Stimulated activated CD4-positive, alpha-beta T cell treated with anti-CD3 and anti-CD28 coated beads, Interleukin-15, amount 100 ng/mL, for 24 hours (primary cell): ENCODE results near the gene ATXN10.

ENCODE experiments used
- DNase-seq: peaks from one replicate; pipeline ENCODE4 v3.0.0-alpha.2; 2020

Gene ATXN10

DNA sequence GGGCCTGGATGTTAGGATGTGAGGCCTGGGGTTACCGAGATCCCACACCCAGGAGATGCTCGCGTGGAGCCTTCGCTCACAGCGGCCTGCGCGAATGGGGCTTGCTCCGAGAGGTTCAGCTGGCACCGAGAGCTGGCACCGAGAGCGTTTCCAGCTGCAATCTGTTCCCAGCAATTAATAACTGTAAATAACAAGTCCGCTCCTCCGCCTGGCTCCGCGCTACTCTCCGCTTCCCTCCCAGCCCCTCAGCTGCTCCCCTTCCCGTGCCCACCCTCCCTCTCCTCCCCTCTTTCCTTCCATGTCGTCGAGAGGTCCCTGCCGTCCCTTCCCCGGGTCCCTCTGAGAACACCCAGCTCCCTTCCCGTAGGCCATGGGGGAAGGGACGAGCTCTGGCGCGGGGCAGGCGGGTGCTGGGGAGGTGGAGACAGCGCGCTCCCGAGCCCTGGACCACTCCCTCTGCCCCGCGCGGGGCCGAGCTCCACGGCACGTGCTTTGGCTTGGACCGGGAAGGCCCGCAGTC is 194.6 kb downstream of the ATXN10 start:
- DNase-seq, result no peak

DNA sequence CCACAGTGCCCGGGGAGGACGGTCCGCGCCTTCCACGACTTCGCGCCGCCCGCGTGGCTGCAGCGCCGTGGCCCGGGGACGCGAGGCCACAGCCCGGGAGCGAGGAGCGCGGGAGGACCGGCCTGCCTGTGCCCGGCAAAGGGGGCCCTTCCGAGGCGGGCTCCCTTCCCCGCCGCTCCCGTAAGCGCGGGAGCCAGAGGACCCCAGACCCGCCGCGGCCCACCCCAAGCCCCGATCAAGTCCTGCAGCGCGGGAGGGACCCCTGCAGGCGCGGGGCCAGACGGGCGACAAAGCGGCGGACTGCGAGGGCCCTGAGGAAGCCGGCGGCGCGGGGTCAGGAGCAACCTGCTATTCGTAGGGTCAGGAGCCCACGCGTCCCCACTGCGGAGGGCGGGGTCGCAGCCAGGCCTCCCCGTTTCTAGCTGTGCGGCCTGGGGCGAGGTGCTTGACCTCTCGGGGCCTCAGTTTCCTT is 195.0 kb downstream of the ATXN10 start:
- DNase-seq, result no peak

DNA sequence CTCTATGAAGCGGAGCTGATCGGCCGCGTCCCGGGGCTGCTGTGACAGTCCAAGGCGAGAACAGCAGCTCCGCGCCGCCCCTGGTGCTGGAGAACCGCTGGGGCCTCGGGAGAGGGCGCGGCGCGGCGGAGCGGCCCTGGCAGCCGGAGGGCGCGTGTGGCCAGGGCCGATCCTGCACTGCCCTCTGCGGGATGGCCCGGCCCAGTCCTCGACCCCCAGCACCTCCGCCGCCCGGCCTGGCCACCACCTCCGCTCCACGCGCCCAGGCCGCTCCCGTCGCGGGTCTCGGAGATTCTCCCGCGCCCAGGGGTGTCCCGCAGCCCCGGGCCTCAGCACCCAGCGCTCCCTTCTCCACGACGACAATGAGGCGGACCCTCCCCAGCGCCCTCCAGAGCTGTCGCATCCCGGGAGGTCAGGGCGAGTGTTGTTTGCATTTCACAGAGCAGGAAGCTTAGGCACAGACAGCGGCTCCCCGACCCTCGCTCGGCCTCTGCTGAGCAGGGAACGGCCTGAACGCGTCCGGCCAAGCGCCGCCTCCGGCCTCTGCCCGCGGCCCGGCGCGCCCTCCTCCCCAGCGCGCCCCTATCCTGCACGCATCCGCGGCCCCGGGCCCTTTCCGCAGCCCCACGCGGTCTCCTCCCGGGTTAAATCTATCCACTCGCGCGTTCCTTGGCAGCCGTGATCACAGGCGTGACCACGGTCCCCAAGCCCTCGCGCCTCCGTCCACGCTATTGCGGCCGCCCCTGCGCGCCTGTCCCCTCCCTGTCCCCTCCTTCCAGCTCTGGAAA is 195.7 kb downstream of the ATXN10 start:
- no peak for DNase-seq

DNA sequence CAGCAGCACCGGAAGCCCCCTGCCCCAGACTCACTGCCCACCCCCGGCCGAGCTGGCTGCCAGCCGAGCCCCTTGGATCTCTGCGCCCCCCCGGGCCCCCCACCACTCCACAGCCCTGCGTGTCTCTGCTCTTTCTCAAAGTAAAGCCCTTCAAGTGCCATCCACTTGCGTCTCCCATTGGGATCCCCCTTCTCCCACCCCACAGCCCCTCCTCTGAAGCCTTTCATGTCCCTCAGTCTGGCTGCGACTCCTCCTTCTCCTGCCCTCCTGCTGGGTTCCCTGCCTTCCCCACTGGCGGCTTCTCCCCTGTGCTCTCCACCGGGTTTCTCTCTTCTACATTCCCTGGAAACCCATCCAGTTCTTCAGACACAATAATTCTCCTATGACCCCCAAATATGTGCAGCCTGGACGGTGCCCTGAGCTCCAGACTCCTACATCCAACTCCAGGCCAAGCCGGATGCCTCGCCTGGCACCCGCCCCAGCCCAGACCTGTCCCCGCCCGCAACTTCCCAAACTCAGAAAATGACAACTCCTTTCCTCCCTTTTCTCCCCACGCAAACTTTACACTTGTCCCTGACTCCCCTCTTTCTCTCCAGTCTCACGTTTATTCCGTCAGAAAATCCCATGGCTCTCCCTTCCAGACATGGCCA is 196.4 kb downstream of the ATXN10 start:
- no peak for DNase-seq

- no peak for DNase-seq
These were observed 197.1 kb downstream of the ATXN10 start for GRCh38 chr22:45868571-45869339.

- no peak for DNase-seq
These were observed 197.8 kb downstream of the ATXN10 start for GRCh38 chr22:45869340-45869847.

DNA sequence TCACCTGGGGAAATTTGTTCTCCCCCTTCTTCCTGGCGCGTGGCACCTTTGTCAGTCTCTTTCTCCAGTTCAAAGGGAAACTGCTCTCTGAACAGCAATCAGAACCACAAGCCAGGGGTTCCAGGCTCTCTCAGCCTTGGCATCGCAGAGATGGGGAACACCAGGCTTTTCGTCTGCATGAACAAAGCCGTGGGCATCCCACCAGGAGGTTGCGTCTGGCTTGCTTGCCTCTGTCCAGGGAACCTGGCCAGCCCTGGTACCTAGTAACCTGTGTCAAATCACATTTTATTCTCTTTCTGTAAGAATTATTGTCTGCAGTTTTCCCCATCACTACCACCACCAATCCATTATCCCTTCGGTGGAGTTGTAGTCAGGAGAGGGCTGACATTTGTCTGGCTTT is 198.4 kb downstream of the ATXN10 start:
- DNase-seq, result no peak

GRCh38 chr22:45871721-45872120 is 200.1 kb downstream of the ATXN10 start:
- DNase-seq, result no peak

- no peak for DNase-seq
These were observed 201.1 kb downstream of the ATXN10 start for GRCh38 chr22:45872659-45873263.

- no peak for DNase-seq
These were observed 204.8 kb downstream of the ATXN10 start for GRCh38 chr22:45876136-45877035.

GRCh38 chr22:45877036-45877380 is 205.4 kb downstream of the ATXN10 start:
- DNase-seq, result no peak

DNA sequence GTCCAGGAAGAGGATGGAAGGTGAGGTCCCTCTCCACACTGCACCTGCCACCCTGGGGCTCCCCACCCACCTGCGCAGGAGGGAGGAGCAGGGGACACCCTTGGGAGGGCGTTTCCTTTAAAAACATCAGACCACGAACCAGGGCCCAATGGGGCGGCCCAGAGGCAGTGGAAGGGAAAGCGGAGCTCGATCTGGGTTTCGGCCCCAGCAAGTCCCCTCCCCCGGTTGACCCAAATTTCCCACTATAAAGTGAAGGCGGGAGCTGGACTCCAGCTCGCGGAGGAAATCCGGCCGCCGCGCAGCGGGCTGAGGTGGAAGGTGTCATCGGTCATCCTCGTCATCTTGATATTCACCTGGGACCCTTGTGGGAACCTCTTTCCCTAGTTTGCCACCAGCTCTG is 206.0 kb downstream of the ATXN10 start:
- no peak for DNase-seq

DNA sequence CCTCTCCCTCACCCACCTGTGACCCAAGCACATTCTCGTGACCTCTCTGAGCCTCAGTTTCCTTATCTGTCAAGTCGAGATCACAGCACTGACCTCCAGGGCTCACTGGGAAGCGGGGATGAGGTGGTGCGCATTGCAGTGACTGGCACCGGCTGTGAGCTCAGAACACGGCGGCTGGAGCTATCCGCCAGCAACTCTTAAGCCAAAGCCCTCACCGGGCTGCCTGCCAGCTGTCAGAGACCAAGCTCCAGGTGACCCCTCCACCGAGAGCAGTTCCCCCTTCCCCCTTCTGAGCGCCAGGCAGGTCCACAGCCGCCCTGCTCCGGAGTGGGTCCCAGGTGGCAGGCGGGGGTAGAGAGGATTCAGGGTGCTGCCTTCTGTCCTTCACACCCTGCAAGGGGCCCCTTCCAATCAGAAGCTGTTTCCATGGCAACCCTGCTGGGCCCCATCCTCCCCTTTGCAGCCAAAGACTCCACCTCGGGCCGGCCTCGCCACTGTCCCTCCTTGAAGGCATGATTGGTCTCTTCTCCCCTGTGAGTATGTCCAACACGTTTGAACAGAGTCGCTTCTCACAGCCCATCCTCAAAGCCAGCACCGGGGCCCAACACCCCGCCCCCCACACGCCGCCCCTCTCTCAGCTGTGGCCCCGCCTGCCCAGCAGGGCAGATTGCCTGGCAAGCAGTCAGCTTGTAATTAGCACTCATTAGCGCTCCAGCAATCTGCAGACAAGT is 206.6 kb downstream of the ATXN10 start:
- DNase-seq, result no peak

- no peak for DNase-seq
These were observed 207.4 kb downstream of the ATXN10 start for GRCh38 chr22:45878901-45879551.

GRCh38 chr22:45879552-45879949 is 207.9 kb downstream of the ATXN10 start:
- DNase-seq, result no peak

GRCh38 chr22:45880091-45880715 is 208.6 kb downstream of the ATXN10 start:
- no peak for DNase-seq

DNA sequence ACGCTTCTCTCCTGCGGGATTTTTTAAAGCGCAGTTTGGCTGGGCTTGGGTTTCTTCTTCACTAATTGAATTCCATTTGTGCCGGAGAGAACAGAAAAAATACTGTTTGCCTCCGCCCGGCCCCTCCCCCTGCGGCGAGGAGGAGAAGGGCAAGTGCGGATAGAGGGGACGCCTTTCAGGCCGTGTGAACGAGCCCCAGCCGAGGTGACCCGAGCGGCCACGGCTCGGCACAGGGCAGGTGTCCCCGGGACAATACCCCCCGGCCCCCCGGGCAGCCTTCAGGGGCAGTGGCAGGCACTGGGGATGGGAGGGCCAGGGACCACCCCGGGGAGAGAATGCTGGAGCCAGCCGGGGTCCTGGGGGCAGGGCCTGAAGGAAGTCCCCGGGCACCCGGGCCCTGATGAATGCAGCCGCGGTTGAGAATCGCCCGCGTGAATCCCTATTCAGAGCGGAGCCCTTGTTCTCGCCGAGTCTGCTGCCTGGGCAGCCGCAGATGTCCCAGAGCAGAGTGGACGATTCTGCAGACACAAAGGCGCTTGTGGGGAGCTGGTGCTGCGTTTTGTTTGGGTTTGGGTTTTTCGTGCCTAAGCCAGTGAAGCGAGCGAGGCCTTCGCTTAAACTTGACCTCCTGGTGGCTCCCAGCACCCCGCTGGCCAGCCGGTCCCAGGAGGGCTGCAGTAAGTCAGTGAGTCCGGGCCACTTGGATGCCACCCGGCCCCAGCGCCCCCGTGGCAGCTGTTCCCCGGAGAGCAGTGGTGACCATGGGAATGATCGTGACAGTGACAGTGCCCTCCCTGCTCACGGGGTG is 209.3 kb downstream of the ATXN10 start:
- DNase-seq, result no peak

- DNase-seq, result no peak
These were observed 209.9 kb downstream of the ATXN10 start for GRCh38 chr22:45881524-45881875.
